Measurements from ENCODE around the gene CCL3.
"Not testable (repeated sequence)": the region's sequence is repeated elsewhere in the genome, so short reads cannot be mapped to it uniquely, and the experiment has no call there.

- TF ChIP-seq ZNF274 (IDR thresholded peaks at IDR 0.05; ENCODE audit: low read depth, low read length); YY1 (IDR thresholded peaks at IDR 0.05; ENCODE audit: insufficient read depth, insufficient read length); SUZ12 (IDR thresholded peaks at IDR 0.05; ENCODE audit: extremely low read depth, insufficient read depth, insufficient read length): not testable (repeated sequence)
Measured at GRCh38 chr17:36092715-36093114, 2.8 kb upstream of the CCL3 start.
